NCI-H2196 treated with DMSO at 0.1 percent for 48 hours (cell line): Measurements from ENCODE around the gene PDK4.

Experiments
- DNase-seq: peaks from one replicate; lab custom pipeline; 2025; ENCODE audit not compliant: unreplicated experiment; lab: John Stamatoyannopoulos, UW

The PDK4 gene

GRCh38 chr7:95596198-95597063 is at the start of gene PDK4:
Gene PDK4 (minus strand): TSS chr7:95596516. CDS start chr7:95596293, 223 bp downstream.
- DNase-seq = peak; percentile 90

DNA sequence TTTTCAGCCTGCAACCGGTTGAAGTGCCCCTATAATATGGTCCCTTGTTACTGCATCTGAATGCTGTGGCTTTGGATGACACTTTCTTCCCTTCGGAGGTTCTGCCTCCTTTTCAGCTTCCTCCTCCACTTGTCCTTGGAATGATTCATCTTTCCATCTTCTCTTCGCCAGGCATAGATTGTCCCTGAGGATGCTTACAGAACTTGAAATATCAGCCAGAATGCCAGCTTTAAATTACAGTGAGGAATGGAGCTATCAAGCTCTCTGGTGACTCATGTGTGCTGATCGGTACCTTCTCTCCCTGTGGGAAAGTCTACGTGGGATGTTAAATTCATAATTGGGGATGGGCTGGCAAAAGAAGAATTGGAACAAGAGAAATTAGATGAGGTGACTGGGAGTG is 45.9 kb upstream of the PDK4 start:
- no peak for DNase-seq

DNA sequence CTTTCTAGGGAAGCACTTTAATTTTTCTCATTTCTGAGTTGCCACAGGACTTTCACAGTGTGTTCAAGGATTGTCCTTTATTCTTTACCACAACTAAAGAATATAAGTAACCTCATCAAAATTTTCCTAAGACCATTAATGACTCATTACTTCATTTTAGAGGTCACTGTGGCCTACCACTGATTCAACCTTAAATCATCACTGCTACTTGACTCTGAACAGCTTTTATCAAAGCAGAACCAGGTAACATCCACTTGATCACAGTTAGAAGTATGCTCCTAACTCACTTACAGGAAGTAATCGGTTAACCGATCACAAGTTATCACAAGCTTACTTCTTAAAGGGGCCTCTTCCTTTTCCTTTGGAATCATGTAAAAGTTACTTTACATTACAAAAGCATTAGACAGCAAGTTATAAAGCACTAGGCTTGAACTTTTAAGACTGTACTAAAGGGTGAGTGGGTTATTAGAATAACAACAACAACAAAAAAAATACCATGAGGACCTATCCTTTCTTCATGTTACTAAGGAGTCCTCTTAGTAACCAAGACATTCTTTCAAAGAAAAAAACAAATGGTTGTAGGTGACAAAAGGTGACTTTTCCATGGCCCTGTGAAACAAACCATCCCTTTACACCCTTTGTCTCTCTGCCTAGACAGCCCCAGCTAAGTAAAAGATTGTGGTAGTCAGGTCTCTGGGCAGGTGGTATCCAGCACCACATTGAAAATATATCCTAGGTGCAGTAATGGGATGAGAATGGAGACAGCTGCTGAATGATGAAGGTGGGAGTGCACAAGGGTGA is 40.0 kb upstream of the PDK4 start:
- DNase-seq = no peak

- no peak for DNase-seq
Observed at GRCh38 chr7:95632609-95633008, 36.3 kb upstream of the PDK4 start.

- DNase-seq = no peak
Observed at GRCh38 chr7:95631527-95631926, 35.2 kb upstream of the PDK4 start.

GRCh38 chr7:95630702-95631458 is 34.6 kb upstream of the PDK4 start:
- no peak for DNase-seq

DNA sequence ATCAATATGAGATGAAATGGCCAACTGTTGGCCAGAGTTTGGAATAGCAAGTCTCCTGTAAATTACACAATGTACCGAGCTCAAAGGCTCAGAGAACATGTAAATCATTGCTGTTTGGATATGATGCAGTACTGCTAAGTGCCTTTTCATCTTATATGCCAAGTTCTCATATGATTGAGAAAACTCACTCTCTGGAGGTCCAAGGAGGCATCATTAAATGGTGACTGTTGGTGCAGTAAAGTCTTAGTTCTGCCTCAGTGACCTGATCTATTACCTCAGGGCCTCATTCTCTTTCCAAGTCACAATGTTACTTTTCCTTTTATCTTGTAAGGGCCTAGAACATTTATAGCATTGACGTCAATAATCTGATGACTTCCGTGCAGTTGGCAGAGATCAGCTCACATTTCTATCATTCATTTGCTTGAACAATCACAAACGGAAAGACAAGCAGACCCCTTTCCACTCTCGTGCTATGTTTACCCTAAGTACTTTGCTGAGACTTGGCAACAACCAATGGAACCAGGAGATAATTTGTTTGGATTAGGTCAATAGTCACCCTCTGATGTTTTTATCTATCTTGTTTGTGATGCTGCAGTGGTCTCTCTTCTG is 32.6 kb upstream of the PDK4 start:
- peak; percentile 67 for DNase-seq

DNA sequence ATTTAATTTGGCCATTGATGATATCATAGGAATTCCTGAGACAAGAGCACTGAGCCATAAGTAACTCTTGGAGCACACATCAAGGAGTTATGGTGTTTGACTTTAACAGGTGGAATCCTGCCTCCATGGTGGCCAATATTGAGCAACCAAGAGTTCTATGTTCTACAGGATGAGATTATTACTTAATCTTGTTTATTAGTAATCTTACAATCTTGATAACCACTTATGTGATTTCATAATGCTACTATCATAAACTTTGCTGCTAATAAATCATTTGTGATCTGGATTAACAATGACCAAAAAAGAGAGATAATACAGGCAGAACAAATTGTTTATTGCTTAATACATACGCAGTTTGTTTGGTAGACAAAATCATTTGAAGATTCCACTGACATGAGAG is 27.5 kb upstream of the PDK4 start:
- DNase-seq = no peak

- no peak for DNase-seq
Observed at GRCh38 chr7:95622859-95623258, 26.5 kb upstream of the PDK4 start.

DNA sequence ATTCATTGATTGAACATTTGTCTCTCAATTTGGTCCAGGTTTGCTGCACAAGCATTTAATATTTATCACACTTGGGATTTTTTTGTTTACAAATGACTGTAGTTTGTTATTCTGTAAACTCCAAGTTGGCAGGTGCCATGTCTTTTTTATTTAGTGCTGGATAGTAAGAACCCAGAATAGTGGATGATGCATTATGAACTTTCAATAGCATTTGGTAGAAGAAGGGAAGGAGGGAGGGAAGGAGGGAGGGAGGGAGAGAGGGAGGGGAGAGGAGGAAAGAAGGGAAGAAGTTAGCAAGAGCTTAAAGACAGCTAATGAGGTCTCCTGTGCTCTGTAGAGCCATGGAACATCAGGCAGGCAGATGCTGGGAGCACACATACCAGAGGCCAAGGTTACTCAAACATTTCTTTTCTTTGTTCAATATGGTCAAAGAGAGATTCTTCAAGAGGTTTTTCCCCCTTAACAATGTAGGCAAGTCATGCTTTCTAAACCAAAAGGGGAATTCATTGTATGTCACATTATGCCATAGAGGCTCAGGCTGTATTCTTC is 25.8 kb upstream of the PDK4 start:
- no peak for DNase-seq

- no peak for DNase-seq
Observed at GRCh38 chr7:95621404-95621803, 25.1 kb upstream of the PDK4 start.

DNA sequence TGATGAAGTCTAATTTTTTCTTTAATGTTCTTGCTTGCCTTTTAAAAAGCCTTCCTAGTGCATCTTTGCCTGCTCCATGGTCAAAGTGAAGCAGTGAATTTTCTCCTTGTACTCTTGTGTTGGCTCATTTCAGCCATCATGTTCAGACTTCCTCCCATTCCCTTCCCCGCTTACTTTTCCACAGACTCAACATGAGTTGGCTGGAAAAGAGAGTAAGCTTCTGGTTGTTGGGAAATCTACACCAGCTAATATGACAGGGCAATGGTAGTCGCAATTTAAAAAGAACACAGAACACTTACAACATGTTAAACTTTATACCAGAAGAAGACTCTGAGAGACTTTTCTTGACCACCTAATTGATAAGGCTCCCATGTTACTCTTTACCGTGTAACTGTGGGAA is 24.3 kb upstream of the PDK4 start:
- no peak for DNase-seq

GRCh38 chr7:95619921-95620320 is 23.6 kb upstream of the PDK4 start:
- DNase-seq = no peak

GRCh38 chr7:95619517-95619916 is 23.2 kb upstream of the PDK4 start:
- no peak for DNase-seq

GRCh38 chr7:95614442-95614940 is 18.2 kb upstream of the PDK4 start:
- DNase-seq = no peak

- no peak for DNase-seq
Observed at GRCh38 chr7:95611224-95611623, 14.9 kb upstream of the PDK4 start.

DNA sequence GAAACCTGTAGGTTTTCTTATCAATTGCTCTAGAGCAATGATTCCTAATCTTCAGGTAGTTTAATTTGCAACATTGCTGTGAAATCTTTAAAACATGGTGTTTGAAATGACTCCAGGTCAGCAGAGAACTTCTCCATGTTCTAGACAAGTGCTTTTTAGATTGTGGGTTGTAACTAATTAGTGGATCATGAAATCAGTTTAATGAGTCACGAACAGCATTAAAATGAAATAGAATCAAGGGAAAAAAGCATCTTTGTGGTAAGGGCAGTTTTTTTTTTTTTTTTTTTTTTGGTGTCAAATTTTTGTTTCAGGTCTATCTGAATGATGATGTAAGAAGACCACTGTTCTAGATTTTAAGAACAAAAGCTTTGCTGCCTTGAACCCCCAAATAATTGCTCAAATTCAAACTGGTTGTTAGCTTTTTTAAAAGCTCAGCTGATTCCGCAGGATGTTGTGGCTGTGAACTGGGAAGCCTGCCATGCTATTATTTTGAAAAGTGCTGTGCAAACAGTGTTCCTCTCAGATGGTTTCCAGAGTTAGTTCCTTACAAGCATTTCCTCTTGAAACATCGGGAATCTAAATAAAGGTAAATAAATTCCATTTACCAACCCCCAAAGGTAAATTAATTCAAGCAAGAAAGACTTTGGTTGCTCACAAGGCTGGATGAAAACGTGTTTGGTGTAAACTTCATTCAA is 13.1 kb upstream of the PDK4 start:
- peak; percentile 64 for DNase-seq

- peak; percentile 75 for DNase-seq
Observed at GRCh38 chr7:95608359-95609173, 12.2 kb upstream of the PDK4 start.

- no peak for DNase-seq
Observed at GRCh38 chr7:95607561-95607960, 11.2 kb upstream of the PDK4 start.
